ENCODE measurements around the gene ITGBL1. TPM values are rescaled to one million over a fixed set of nuclear protein-coding genes. Genes with fewer than 3 reads are reported as not detected.

ITGBL1 gene
- total and polyA plus RNA-seq, 8 donors: 0.53 to 36.6 (median 4.8) TPM; not detected in 1

DNA sequence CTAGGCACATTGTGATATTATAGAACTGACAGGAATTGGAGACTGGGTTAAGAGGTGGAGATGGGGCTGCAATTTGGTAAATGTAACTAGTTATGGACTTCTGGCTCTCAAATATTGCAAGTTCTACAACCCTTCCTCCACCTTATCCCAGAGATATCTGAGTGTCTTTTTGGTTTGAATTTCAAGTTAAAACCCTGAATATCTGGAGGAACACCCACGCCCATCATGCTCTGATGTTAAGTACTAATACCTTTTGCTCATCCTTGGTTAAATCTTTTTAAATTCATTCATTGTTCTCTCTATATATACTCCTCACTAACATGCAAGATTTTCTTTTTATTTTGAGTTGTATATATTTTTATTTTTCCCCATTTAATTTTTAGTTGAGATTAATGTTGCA lies 28.9 kb downstream of the ITGBL1 start:
- WGBS, 5 donors: 50 to 75% (median 61%) methylated on average over 1 of the region's 1 CpG
- intact Hi-C loops (cut with DNase I; ENCODE audit: low total_unique reads): no loop called here
- no peak overlapping the region for H3K4me3 ChIP-seq
- H3K27ac ChIP-seq: no peak overlapping the region
- no peak for DNase-seq
- no peaks in the 10 kb centered on the region for H3K36me3 ChIP-seq
- no peaks in the 10 kb centered on the region for H3K27me3 ChIP-seq
- H3K4me1 ChIP-seq: no peaks in the 10 kb centered on the region
- H3K9me3 ChIP-seq: no peaks in the 10 kb centered on the region
- TF ChIP-seq POLR2AphosphoS5 (IDR thresholded peaks at IDR 0.05) (no peak), EP300 (IDR thresholded peaks at IDR 0.05) (no peak), POLR2A (IDR thresholded peaks at IDR 0.05) (no peak)
- TF ChIP-seq, protein P1, sequence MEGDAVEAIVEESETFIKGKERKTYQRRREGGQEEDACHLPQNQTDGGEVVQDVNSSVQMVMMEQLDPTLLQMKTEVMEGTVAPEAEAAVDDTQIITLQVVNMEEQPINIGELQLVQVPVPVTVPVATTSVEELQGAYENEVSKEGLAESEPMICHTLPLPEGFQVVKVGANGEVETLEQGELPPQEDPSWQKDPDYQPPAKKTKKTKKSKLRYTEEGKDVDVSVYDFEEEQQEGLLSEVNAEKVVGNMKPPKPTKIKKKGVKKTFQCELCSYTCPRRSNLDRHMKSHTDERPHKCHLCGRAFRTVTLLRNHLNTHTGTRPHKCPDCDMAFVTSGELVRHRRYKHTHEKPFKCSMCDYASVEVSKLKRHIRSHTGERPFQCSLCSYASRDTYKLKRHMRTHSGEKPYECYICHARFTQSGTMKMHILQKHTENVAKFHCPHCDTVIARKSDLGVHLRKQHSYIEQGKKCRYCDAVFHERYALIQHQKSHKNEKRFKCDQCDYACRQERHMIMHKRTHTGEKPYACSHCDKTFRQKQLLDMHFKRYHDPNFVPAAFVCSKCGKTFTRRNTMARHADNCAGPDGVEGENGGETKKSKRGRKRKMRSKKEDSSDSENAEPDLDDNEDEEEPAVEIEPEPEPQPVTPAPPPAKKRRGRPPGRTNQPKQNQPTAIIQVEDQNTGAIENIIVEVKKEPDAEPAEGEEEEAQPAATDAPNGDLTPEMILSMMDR (IDR thresholded peaks at IDR 0.05): no peak

GRCh38 chr13:101486708-101487437 lies 34.4 kb downstream of the ITGBL1 start:
- intact Hi-C loops (cut with DNase I; ENCODE audit: low total_unique reads): no loop called here
- Histone ChIP-seq H3K4me1 (no peaks in the 10 kb centered on the region), H3K27me3 (no peaks in the 10 kb centered on the region), H3K9me3 (no peaks in the 10 kb centered on the region), H3K4me3 (no peak overlapping the region), H3K27ac (no peak overlapping the region), H3K36me3 (no peaks in the 10 kb centered on the region)
- WGBS, 5 donors: 32 to 69% (median 48%) methylated on average over 1 of the region's 1 CpG
- peak in 1 of 2 donors; percentile 22 for DNase-seq
- TF ChIP-seq, protein P1 (IDR thresholded peaks at IDR 0.05): no peak
- TF ChIP-seq EP300 (IDR thresholded peaks at IDR 0.05) (no peak), POLR2A (IDR thresholded peaks at IDR 0.05) (no peak), POLR2AphosphoS5 (IDR thresholded peaks at IDR 0.05) (no peak)

- no peak for TF ChIP-seq EP300 (IDR thresholded peaks at IDR 0.05)
- TF ChIP-seq, protein P1 (IDR thresholded peaks at IDR 0.05): no peak
- TF ChIP-seq POLR2AphosphoS5 (IDR thresholded peaks at IDR 0.05): no peak
- no peak for TF ChIP-seq POLR2A (IDR thresholded peaks at IDR 0.05)
- WGBS, 5 donors: 88 to 91% (median 90%) methylated on average over 4 of the region's 4 CpGs
- DNase-seq: no peak
Observed at GRCh38 chr13:101487438-101487830, 35.0 kb downstream of the ITGBL1 start.

DNA sequence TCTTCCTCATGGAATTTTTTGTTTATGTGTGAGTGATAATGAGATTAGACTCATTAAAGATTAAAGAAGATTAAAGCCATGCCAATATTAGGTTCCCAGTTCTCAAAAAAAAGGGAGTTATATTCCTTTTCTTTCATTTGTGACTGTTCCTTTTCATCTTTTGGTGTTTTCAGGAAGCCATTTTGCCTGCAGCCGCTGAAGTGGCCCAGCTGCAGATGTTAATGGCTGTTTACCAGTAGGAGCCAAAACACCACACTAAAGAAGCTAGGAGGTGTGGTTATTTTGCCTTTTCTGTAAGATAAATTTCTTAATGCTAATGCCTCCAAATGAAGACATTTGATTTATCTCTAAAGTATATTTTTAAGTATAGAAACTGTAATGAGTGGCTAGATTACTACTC lies 36.3 kb downstream of the ITGBL1 start:
- H3K4me3 ChIP-seq: no peak overlapping the region
- 83 to 96% (median 90%) methylated on average over 1 of the region's 1 CpG for WGBS, 5 donors
- H3K36me3 ChIP-seq: no peaks in the 10 kb centered on the region

More at GRCh38 chr13:101487438-101487830, 35.0 kb downstream of the ITGBL1 start:
- intact Hi-C loops (cut with DNase I; ENCODE audit: low total_unique reads): no loop called here
- H3K4me1 ChIP-seq: no peaks in the 10 kb centered on the region
- no peaks in the 10 kb centered on the region for H3K27me3 ChIP-seq
- no peak overlapping the region for H3K4me3 ChIP-seq
- H3K36me3 ChIP-seq: no peaks in the 10 kb centered on the region
- H3K9me3 ChIP-seq: no peaks in the 10 kb centered on the region
- no peak overlapping the region for H3K27ac ChIP-seq

More for the DNA sequence above, 36.3 kb downstream of the ITGBL1 start:
- no peak for DNase-seq
- H3K27me3 ChIP-seq: no peaks in the 10 kb centered on the region
- no peak overlapping the region for H3K27ac ChIP-seq
- no peaks in the 10 kb centered on the region for H3K9me3 ChIP-seq
- no peaks in the 10 kb centered on the region for H3K4me1 ChIP-seq
- intact Hi-C loops (cut with DNase I; ENCODE audit: low total_unique reads): no loop called here
- TF ChIP-seq, protein P1 (IDR thresholded peaks at IDR 0.05): no peak
- TF ChIP-seq EP300 (IDR thresholded peaks at IDR 0.05): no peak
- TF ChIP-seq POLR2AphosphoS5 (IDR thresholded peaks at IDR 0.05): no peak
- no peak for TF ChIP-seq POLR2A (IDR thresholded peaks at IDR 0.05)

Data from stomach (tissue), 9 donors.